IgD-negative memory B cell (primary cell): ENCODE results near the gene TECR. TPM values are rescaled to one million over a fixed set of nuclear protein-coding genes. Genes with fewer than 3 reads are reported as not detected.

ENCODE experiments used
- H3K27ac Mint-ChIP-seq, 3 donors: one replicate each; pipeline ENCODE4 v1.8.0; 2020 to 2022; ENCODE audit warnings: mild to moderate bottlenecking in 3 of 3, mixed read lengths in 3 of 3, moderate library complexity in 1 of 3
- H3K27me3 Mint-ChIP-seq: one replicate; pipeline ENCODE4 v1.8.0; 2021; ENCODE audit warnings: mixed read lengths
- H3K36me3 Mint-ChIP-seq: one replicate; pipeline ENCODE4 v1.8.0; 2020; ENCODE audit warnings: mild to moderate bottlenecking, mixed read lengths
- H3K4me1 Mint-ChIP-seq, 3 donors: one replicate each; pipeline ENCODE4 v1.8.0; 2020 to 2022; ENCODE audit warnings: mixed read lengths in 3 of 3, mild to moderate bottlenecking in 1 of 3
- H3K4me3 Mint-ChIP-seq, 4 donors: one replicate each; pipeline ENCODE4 v1.8.0; 2020 to 2022; ENCODE audit warnings: mild to moderate bottlenecking in 4 of 4, mixed read lengths in 4 of 4, moderate library complexity in 3 of 4
- H3K9me3 Mint-ChIP-seq, 3 donors: one replicate each; pipeline ENCODE4 v1.8.0; 2020 to 2021; ENCODE audit warnings: mixed read lengths in 3 of 3, mild to moderate bottlenecking in 1 of 3
- polyA plus RNA-seq: library from polyadenylated mRNA; unstranded; fragments of 300-500 nt; fragmentation: Illumina TruSeq; gene quantifications from one replicate; pipeline ENCODE4 v1.2.3, GENCODE V29; 2021

TECR gene
- polyA plus RNA-seq, 1 donor from 2014 or later, result 145 TPM

DNA sequence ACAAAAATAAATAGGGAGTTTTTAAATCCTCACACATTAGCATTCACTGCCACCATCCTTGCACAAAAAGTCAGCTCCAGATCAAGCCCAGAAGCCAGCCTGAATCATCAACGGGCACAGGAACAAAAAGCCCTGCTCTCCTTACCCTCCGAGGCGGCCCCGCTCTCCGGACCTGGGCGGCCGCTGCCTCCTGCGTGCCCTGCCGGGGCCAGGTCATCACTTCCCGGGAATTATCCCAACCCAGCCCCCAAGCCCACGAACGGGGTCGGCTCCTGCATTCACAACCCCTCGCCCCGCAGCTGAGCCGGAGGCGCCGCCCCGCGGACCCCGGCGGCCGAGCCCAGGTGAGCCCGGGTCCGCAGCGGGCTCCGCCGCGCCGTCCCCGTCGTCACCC is 12.0 kb upstream of the TECR start:
- Mint-ChIP-seq H3K4me1 (peaks cover 23 to 39% (median 34%) of the 10 kb centered on the region in 3 donors), H3K9me3 (no peaks in the 10 kb centered on the region), H3K27ac (peak overlapping the region in 2 of 3 donors; percentile 86 to 99), H3K36me3 (peaks cover 2% of the 10 kb centered on the region), H3K4me3 (peak overlapping the region; percentile 93 to 98 (median 94)), H3K27me3 (no peaks in the 10 kb centered on the region)

DNA sequence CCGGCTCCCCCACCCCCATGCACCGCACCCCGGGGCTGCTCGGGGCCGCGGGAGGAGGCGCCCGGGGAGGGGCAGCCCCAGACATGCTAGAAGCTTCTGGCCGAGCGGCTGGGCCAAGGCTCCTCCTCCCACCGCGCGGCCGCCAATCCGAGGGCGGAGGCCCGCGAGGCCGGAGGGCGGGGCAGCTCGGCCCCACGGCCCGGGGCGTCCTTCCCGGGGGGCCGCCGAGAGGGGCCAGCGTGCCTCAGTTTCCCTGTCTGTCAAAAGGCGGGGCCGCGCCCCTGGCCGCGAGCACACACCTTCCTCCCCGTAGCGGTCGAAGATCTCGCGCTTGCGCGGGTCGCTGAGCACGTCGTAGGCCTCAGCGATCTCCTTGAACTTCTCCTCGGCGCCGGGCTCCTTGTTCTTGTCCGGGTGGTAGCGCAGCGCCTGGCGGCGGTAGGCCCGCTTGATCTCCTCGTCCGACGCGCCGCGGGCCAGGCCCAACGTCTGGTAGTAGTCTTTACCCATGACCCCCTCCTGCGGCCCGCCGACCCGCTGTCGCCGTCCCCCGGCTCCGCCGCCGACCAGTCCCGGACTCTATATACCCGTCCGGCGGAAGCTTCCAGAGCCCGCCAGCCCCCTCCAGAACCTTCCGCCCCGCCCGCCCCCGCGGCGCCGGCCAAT is 11.4 kb upstream of the TECR start, which contains the start of gene DNAJB1:
TSS of gene DNAJB1 (minus strand) at position 558 of the 666 bp plus-strand sequence. CDS start at position 510, 48 bp downstream.
- H3K4me3 Mint-ChIP-seq, result peak within 1 kb of the TSS; percentile 93 to 98 (median 94)
- peaks cover 2% of the 10 kb centered on the region for H3K36me3 Mint-ChIP-seq
- no peaks in the 10 kb centered on the region for H3K27me3 Mint-ChIP-seq
- peaks cover 27 to 44% (median 39%) of the 10 kb centered on the region in 3 donors for H3K4me1 Mint-ChIP-seq
- no peaks in the 10 kb centered on the region for H3K9me3 Mint-ChIP-seq
- H3K27ac Mint-ChIP-seq, result peak within 1 kb of the TSS; percentile 95 to 99 (median 97)

DNA sequence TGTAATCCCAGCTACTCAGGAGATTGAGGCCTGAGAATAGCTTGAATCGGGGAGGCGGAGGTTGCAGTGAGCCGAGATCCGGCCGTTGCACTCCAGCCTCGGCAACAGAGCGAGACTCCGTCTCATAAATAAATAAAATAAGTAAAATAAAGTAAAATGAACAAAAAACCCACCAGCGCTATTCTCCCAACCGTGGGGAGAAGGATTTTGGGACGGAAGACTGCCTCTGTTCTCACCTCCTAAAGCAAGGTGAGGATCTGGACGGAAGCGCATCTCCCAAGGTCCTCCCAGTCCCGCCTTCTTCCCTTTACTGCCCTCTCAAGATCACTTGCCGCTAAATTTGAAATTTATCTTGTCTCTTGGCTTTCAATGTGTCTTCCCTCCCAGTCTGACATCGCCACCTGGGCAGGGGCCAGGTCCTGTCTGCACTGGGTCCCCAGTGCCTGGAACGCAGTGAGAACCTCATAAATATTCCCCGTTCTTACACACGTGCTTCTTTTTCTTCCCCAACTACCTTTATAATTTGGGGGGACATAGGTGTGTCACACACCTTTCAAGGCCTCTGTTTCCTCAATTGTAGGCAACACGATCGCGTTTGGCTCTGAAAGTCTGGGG is 10.0 kb upstream of the TECR start:
- Mint-ChIP-seq H3K9me3 (no peaks in the 10 kb centered on the region), H3K27ac (peak overlapping the region; percentile 95 to 99 (median 97)), H3K27me3 (no peaks in the 10 kb centered on the region), H3K4me1 (peaks cover 35 to 48% (median 41%) of the 10 kb centered on the region in 3 donors), H3K4me3 (peak overlapping the region; percentile 57 to 98 (median 80)), H3K36me3 (peaks cover 2% of the 10 kb centered on the region)

DNA sequence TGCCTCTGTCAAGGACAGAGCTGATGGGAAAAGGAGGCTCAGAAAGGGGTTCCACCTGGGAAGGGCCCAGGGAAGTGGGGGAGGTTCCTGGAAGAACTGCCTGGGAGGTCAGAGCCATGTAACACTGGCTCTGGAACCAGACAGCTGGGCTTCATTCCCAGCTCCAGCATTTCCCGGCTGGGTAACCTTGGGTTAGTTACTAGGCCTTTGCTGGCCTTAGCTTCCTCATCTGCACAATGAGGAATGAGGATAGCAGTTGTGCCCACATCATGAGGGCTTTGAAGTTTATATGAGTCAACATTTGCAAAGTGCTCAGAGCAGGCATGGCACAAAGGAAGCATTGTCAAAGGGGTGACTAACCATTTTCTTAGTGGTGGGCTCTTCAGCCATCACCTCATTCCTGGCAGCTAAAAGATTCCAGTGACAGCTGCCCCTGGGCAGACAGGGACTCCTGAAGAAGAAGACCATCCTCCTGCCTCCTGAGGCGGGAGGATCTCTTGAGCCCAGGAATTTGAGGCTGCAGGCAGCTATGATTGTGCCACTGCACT is 9.5 kb upstream of the TECR start:
- Mint-ChIP-seq H3K4me3 (peak overlapping the region in 3 of 4 donors; percentile 50 to 98 (median 56)), H3K9me3 (no peaks in the 10 kb centered on the region), H3K27ac (peak overlapping the region in 2 of 3 donors; percentile 39 to 99)

DNA sequence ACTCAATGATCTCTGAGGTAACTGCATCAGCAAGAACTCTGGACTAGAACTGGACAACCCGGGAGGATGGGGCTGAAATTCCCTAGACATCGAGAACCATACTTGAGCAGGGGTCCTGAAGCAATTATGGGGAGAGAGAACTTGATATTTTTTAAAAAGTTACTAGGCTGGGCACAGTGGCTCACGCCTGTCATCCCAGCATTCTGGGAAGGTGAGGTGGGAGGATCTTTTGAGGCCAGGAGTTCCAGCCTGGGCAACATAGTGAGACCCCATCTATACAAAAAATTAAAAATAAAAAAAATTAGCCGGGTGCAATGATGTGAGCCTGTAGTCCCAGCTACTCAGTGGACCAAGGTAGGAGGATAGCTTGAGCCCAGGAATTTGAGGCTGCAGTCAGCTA is 8.9 kb upstream of the TECR start:
- H3K36me3 Mint-ChIP-seq, result peaks cover 2% of the 10 kb centered on the region
- H3K4me1 Mint-ChIP-seq, result peaks cover 30 to 39% (median 30%) of the 10 kb centered on the region in 3 donors
- no peaks in the 10 kb centered on the region for H3K27me3 Mint-ChIP-seq
- H3K27ac Mint-ChIP-seq, result no peak overlapping the region
- peak overlapping the region in 1 of 4 donors; percentile 18 for H3K4me3 Mint-ChIP-seq
- no peaks in the 10 kb centered on the region for H3K9me3 Mint-ChIP-seq

More for the DNA sequence above, 9.5 kb upstream of the TECR start:
- Mint-ChIP-seq H3K4me1 (peaks cover 31 to 42% (median 36%) of the 10 kb centered on the region in 3 donors), H3K36me3 (peaks cover 2% of the 10 kb centered on the region), H3K27me3 (no peaks in the 10 kb centered on the region)

DNA sequence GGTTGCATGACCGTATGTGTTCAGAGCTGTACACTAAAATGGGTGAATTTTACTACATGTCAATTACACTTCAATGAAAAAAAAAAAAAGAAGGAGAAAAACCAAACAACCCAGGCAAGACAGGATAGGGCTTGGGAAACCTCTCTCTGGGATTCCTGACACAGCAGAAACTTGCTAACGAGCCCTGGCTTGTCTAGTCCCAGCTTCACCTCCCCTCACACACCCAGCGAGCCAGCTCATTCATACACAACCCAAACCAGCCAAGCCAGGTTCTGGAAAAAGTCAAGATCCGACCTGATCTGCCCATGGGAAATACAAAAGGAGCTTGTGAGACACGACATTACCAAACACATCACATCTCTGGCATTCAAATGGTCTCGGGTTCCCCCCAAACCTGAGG is 3.7 kb upstream of the TECR start:
- Mint-ChIP-seq H3K27ac (no peak overlapping the region), H3K4me1 (peaks cover 18 to 28% (median 20%) of the 10 kb centered on the region in 3 donors), H3K36me3 (no peaks in the 10 kb centered on the region), H3K4me3 (peak overlapping the region in 1 of 4 donors; percentile 69), H3K9me3 (no peaks in the 10 kb centered on the region), H3K27me3 (no peaks in the 10 kb centered on the region)

DNA sequence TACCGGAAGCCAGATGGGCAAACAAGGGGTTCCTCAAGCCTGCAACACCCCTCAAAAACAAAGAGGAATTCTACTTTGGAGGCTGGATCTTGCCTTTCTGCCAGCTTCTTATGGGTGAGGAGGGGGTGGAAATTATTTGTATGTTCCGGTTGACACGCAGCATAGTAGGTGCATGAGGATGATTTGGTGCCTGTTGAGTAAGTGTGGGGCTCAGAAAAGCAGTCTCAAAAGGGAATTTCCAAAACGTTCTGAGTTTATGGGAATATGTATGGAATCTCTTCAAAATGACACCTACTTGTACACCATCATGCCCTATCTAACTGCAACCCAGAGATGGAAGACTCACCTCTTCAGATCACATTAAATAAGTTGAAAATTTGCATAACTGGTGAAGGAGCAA is 3.0 kb upstream of the TECR start:
- Mint-ChIP-seq H3K36me3 (no peaks in the 10 kb centered on the region), H3K9me3 (no peaks in the 10 kb centered on the region), H3K4me1 (peaks cover 20 to 30% (median 23%) of the 10 kb centered on the region in 3 donors), H3K27ac (peak overlapping the region in 2 of 3 donors; percentile 48 to 57), H3K4me3 (peak overlapping the region in 2 of 4 donors; percentile 12 to 69), H3K27me3 (no peaks in the 10 kb centered on the region)

DNA sequence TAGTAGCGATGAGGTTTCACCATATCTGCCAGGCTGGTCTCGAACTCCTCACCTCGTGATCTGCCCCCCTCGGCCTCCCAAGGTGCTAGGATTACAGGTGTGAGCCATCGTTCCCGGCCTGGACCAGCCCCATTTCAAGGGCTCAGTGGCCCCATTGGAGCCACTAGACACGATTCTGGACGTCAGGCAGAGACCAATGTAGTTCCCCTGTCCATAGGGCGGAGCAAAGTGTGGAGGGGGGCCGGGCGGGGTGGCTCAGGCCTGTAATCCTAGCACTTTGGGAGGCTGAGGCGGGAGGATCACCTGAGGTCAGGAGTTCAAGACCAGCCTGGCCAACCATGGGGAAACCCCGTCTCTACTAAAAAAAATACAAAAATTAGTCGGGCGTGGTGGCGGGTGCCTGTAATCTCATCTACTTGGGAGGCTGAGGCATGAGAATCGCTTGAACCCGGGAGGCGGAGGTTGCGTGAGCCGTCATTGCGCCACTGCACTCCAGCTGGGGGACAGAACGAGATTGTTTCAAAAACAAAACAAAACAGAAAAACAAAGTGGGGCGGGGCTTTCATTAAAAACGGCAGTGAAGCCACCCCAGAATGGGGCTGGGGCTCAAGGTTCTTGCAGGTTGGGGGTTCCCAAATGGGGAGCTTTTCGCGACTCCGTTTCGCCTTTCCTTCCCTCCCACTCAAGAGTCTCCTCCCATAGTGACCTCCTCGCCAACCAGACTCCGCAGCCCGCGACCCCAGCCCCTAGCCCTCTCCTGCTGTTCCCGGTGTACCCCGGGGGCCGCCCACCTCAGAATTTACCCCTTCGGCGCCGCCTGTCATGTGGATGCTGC is 758 bp upstream of the TECR start:
- peak overlapping the region; percentile 93 to 99 (median 97) for H3K4me3 Mint-ChIP-seq
- H3K36me3 Mint-ChIP-seq, result peaks cover 2% of the 10 kb centered on the region
- no peaks in the 10 kb centered on the region for H3K9me3 Mint-ChIP-seq
- peaks cover 5 to 20% (median 14%) of the 10 kb centered on the region in 3 donors for H3K4me1 Mint-ChIP-seq
- no peaks in the 10 kb centered on the region for H3K27me3 Mint-ChIP-seq
- H3K27ac Mint-ChIP-seq, result peak overlapping the region; percentile 82 to 99 (median 98)

DNA sequence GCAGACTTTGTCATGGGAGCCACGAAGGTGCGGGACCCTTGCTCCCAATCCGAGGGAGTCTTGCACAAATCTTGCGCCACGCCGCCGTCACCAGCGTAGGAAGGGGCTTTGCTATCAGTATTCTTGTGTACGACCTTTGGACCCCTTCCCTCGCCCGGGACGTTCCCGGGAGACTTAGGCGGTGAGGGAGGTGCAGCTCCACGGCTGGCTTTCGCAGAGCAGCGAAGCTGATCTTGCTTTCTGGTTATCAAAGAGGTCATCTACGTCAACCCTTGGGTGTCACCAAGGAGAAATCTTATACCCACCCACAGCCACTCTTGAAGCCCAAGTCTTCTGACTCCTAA is 583 bp downstream of the TECR start:
- H3K27me3 Mint-ChIP-seq, result no peaks in the 10 kb centered on the region
- no peaks in the 10 kb centered on the region for H3K9me3 Mint-ChIP-seq
- peaks cover 5 to 17% (median 14%) of the 10 kb centered on the region in 3 donors for H3K4me1 Mint-ChIP-seq

DNA sequence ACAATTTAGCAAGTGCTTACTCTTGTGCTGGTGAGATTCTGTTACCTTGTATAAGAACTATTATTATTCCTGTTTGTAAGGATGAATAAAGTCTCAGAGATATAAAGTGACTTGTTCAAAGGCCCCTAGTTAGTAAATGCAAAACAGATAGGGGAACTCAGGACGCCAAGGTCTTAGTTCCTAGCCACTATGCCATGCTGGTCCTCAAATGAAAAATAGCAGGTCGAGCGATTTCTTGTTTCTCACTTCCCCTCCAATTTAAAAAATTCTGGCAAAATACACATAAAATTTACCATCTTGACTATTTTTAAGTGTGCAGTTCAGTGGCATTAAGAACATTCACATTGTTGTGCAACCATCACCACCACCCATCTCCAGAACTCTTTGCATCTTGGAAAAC is 1.1 kb downstream of the TECR start:
- H3K36me3 Mint-ChIP-seq, result peaks cover 2% of the 10 kb centered on the region
- peaks cover 5 to 14% (median 14%) of the 10 kb centered on the region in 3 donors for H3K4me1 Mint-ChIP-seq
- peak overlapping the region in 2 of 3 donors; percentile 39 to 82 for H3K27ac Mint-ChIP-seq
- H3K4me3 Mint-ChIP-seq, result peak overlapping the region; percentile 55 to 99 (median 79)
- no peaks in the 10 kb centered on the region for H3K27me3 Mint-ChIP-seq
- H3K9me3 Mint-ChIP-seq, result no peaks in the 10 kb centered on the region

More for the DNA sequence above, 583 bp downstream of the TECR start:
- peak overlapping the region; percentile 93 to 99 (median 97) for H3K4me3 Mint-ChIP-seq
- peak overlapping the region; percentile 82 to 99 (median 98) for H3K27ac Mint-ChIP-seq
- peaks cover 2% of the 10 kb centered on the region for H3K36me3 Mint-ChIP-seq

DNA sequence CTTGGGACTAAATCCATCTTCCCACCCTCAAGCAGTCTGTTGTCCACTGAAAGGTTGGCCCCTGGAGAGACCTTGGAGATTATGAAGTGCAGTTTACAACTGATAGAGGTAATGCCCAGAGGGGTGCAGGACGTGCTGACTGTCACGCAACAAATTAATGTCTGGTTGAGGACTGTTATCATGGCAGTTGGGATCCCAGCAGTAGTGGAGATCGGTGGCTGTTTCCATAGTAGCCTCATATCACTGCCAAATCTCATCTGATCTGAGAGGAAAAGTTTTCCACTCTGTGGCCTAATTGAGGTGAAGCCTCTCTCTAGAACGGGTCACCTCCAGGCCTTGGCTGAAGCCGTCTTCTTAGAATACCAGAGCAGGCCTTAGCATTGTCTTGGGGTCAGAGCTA is 4.1 kb downstream of the TECR start:
- no peak overlapping the region for H3K27ac Mint-ChIP-seq

DNA sequence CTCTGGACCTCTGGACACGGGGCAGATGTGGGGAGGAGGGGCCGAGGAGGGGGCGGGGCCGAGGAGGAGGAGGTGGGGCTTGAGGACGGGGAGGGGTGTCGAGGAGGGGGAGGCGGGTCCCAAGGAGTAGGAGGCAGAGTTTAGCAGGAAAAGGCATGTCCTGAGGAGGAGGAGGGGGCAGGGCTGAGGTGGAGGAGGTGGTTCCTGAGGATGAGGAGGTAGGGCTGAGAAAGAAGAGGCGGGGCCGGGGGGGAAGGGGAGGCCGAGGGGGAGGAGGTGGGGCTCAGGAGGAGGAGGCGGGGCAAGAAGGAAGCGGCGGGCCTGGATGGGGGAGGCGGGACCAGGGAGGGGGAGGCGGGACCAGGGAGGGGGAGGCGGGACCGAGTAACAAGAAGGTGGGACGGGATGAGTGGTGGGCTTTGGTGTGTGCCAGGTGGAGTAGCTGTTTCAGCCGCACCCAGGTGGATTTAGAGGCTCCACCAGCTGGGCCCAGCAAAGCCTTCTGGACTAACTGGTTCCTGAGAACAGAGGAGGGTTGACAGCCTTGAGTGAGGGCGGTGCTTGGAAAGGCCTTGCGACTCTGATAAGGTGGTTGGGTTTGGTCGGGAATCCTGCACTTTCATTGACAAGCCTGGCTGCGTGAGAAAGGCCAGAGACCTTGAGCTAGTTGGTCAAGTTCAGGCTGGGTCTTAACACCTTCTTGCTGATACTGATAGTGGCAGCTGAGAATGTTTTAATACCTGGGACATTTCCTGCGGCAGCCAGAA is 7.7 kb downstream of the TECR start:
- Mint-ChIP-seq H3K27ac (peak overlapping the region in 1 of 3 donors; percentile 50), H3K4me1 (peaks cover 0 to 12% (median 4%) of the 10 kb centered on the region in 3 donors), H3K9me3 (no peaks in the 10 kb centered on the region)

More for the DNA sequence above, 4.1 kb downstream of the TECR start:
- H3K9me3 Mint-ChIP-seq, result no peaks in the 10 kb centered on the region
- peaks cover 5 to 18% (median 11%) of the 10 kb centered on the region in 3 donors for H3K4me1 Mint-ChIP-seq
- peaks cover 4% of the 10 kb centered on the region for H3K36me3 Mint-ChIP-seq
- peak overlapping the region in 1 of 4 donors; percentile 25 for H3K4me3 Mint-ChIP-seq
- no peaks in the 10 kb centered on the region for H3K27me3 Mint-ChIP-seq

DNA sequence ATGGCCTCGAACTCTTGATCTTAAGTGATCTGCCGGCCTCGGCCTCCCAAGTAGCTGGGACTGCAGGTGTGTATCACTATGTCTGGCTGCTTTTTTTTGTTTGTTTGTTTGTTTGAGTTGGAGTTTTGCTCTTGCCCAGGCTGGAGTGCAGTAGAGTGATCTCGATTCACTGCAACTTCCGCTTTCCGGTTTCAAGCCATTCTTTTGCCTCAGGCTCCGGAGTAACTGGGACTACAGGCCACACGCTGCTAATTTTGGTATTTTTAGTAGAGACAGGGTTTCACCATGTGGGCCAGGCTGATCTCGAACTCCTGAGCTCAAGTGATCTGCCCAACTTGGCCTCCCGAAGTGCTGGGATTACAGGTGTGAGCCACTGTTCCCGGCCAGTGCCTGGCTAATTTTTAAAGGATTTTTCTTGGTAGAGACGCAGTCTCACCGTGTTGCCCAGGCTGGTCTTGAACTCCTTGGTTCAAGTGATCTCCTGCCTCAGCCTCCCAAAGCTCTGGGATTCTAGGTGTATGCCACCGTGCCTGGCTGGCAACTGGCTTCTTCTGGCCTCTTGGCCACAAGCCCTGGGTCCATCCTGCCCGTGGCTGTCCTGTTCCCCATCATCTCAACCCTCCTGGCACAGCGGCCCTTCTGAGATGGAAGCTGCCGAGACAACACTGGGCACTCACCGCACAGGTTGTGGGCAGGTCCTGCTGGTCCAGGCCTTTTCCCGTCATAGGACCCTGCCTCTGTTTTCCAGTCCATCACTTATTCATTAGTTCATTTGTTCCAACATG is 11.5 kb downstream of the TECR start:
- H3K36me3 Mint-ChIP-seq, result peaks cover 5% of the 10 kb centered on the region

More for the DNA sequence above, 7.7 kb downstream of the TECR start:
- Mint-ChIP-seq H3K36me3 (peaks cover 6% of the 10 kb centered on the region), H3K4me3 (no peak overlapping the region), H3K27me3 (no peaks in the 10 kb centered on the region)

More for the DNA sequence above, 11.5 kb downstream of the TECR start:
- Mint-ChIP-seq H3K9me3 (no peaks in the 10 kb centered on the region), H3K27me3 (no peaks in the 10 kb centered on the region), H3K4me1 (peaks cover 3 to 10% (median 8%) of the 10 kb centered on the region in 3 donors), H3K4me3 (no peak overlapping the region), H3K27ac (no peak overlapping the region)
